Measurements from ENCODE around the gene TUNAR. TPM values are rescaled to one million over a fixed set of nuclear protein-coding genes. Genes with fewer than 3 reads are reported as not detected.

Gene TUNAR
- total RNA-seq, 4 donors from 2014 or later: not detected

DNA sequence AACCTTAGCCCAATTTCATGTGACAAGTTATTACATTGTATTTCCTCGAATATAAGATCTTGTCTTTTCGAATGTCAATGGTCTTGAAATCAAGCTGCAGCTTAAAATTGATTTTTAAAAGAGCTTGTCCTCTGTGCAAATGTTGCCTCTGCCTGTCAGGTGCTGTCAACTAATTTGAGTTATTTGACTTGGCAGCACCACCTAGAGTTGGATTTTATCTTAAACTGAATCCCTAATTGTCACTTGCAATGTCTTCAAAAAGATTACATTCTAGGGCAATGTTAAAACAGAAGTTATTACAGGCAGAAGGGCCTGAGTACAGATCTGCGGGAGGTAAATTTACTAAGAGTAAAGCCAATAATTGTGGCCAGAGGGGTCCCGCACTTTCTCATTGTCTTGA lies 26.2 kb upstream of the TUNAR start:
- TF ChIP-seq CTCF (IDR thresholded peaks at IDR 0.05): no peak
- ATAC-seq (ENCODE audit: low FRiP score): no peak
- DNase-seq (ENCODE audit: low spot score): no peak

DNA sequence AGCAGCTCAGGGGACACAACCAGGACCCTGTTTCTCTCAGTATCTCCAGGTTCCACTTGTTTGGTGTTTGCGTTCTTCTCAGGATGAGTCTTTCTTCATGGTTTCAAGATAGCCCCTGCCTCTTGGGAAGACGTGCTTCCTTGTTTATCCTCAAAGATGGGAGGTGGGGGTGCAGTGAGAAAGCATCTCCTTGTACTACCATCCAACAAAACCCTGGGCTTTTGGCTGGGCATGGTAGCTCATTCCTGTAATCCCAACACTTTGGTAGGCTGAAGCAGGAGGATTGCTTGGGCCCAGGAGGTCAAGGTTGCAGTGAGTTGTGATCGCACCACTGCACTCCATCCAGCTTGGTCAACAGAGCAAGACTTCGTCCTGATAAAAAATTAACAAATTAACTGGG lies 21.0 kb upstream of the TUNAR start:
- ATAC-seq (ENCODE audit: low FRiP score): no peak
- no peak for DNase-seq (ENCODE audit: low spot score)

DNA sequence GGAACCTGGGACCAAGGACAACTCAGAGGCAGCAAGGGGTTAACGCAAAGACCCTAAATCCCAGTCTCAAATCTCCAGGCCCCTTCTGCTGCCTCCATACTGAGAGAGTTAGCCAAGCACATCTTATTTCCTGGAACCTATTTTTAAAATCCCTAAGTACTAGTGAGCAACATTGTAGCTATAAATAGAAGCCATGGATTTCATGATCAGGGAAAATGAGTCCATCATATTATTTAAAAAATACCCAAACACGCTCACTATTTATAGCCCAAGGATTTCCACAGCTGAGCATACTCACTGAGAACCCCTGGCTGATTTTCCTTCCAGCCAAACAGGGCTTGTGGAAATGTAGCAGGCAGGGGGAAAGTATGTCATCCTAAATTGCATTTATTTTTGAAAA lies 19.4 kb upstream of the TUNAR start:
- TF ChIP-seq CTCF (IDR thresholded peaks at IDR 0.05): no peak
- no peak for ATAC-seq (ENCODE audit: low FRiP score)
- DNase-seq (ENCODE audit: low spot score): no peak

More for the DNA sequence above, 21.0 kb upstream of the TUNAR start:
- no peak for TF ChIP-seq CTCF (IDR thresholded peaks at IDR 0.05)

DNA sequence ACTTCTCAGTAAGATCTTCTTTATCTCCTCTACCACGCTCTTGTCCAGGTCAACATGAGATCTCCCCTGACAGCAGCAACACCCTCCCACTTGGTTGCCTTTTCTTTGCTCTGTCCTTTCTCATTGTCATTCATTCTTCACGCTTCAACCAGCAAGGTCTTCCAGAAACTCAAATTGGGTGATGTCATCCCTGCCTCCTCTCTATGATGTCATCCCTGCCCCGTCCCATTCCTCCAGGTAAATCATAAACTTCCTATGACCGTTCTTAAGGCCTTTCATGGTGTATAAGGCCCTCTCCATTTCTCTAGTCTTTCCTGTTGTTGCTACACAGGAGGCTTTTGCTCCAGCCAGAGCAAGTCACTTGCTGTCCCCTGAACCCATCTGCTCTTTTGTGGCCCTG lies 17.7 kb upstream of the TUNAR start:
- DNase-seq (ENCODE audit: low spot score): no peak
- no peak for ATAC-seq (ENCODE audit: low FRiP score)
- no peak for TF ChIP-seq CTCF (IDR thresholded peaks at IDR 0.05)

- no peak for ATAC-seq (ENCODE audit: low FRiP score)
- DNase-seq (ENCODE audit: low spot score): no peak
- TF ChIP-seq CTCF (IDR thresholded peaks at IDR 0.05): no peak
Observed at GRCh38 chr14:95862243-95862642, 14.4 kb upstream of the TUNAR start.

GRCh38 chr14:95863295-95863694 lies 13.3 kb upstream of the TUNAR start:
- DNase-seq (ENCODE audit: low spot score) (no peak), ATAC-seq (ENCODE audit: low FRiP score) (no peak)
- no peak for TF ChIP-seq CTCF (IDR thresholded peaks at IDR 0.05)

GRCh38 chr14:95869776-95870175 lies 6.9 kb upstream of the TUNAR start:
- no peak for DNase-seq (ENCODE audit: low spot score)
- no peak for ATAC-seq (ENCODE audit: low FRiP score)
- TF ChIP-seq CTCF (IDR thresholded peaks at IDR 0.05): no peak
